C4-2B (cell line): Measurements from ENCODE around the gene BCL2L1.

Source experiments
- CTCF ChIP-seq: fragments of 450-650 bp; conservative IDR thresholded peaks from 2 replicates; pipeline ENCODE4 v1.5.1; 2017; ENCODE audit warnings: mild to moderate bottlenecking
- ZFX ChIP-seq: fragments of 450-650 bp; IDR thresholded peaks from 2 replicates; pipeline ENCODE4 v1.6.1; 2017

- TF ChIP-seq CTCF (no peak; the same call in 1 of the 2 replicates), ZFX (peak; percentile 70; the same call in 1 of the 2 replicates)
Observed at GRCh38 chr20:31738729-31739549, 16.3 kb upstream of the BCL2L1 start, which contains the start of gene TPX2.
